ENCODE measurements around the gene C11orf68. TPM values are rescaled to one million over a fixed set of nuclear protein-coding genes. Genes with fewer than 3 reads are reported as not detected.

C11orf68 gene
- total and polyA plus RNA-seq, 10 of the 15 experiments (the other 5 are each of a cell fraction or from before 2014, with no cell fraction given) = 3.0 to 25.4 (median 16.7) TPM

GRCh38 chr11:65880844-65881421, 37.9 kb downstream of the C11orf68 start:
- peaks cover 4% of the 10 kb centered on the region for H3K79me2 ChIP-seq (ENCODE audit: control insufficient read depth, insufficient read depth, low read length)
- DNase-seq (ENCODE audit: low read depth, low spot score) (no peak), FAIRE-seq (no peak), ATAC-seq (no peak; the same call in 2 of the 3 replicates)
- no peak for TF ChIP-seq E2F4 (IDR thresholded peaks at IDR 0.05; ENCODE audit: low read depth, low read length)
- TF ChIP-seq POLR2A (IDR thresholded peaks at IDR 0.05; ENCODE audit: low read depth, low read length) = peak; percentile 43
- H3K36me3 ChIP-seq (ENCODE audit: control insufficient read depth in 2 of 2, insufficient read depth in 2 of 2, low read length in 1 of 2) = peaks cover 12 to 20% of the 10 kb centered on the region in 2 experiments; a peak in 3 of 4 replicates
- H3K9ac ChIP-seq (ENCODE audit: control insufficient read depth, insufficient read depth, low read length) = no peak overlapping the region; the same call in 1 of the 2 replicates
- no peak overlapping the region for H3K4me2 ChIP-seq (ENCODE audit: control insufficient read depth, insufficient read depth)
- H3K4me3 ChIP-seq = no peak overlapping the region
- no TSS peak for BruUV-seq (replicated peaks)
- 40% methylated on average over 7 of the region's 7 CpGs for WGBS (ENCODE audit: insufficient coverage, insufficient replicate concordance, low lambda C conversion rate, missing lambda C conversion rate)
- intact Hi-C loops (cut with micrococcal nuclease; ENCODE audit: unreplicated experiment) = no loop called here
- H4K20me1 ChIP-seq (ENCODE audit: control insufficient read depth, insufficient read depth) = no peaks in the 10 kb centered on the region
- H3K27me3 ChIP-seq (replicated peaks in 1 of 2; ENCODE audit: control insufficient read depth in 2 of 2, insufficient read depth in 2 of 2, low read length in 1 of 2) = no peaks in the 10 kb centered on the region
- peak overlapping the region; percentile 4; the same call in 1 of the 2 replicates for H3K27ac ChIP-seq (ENCODE audit: control insufficient read depth, insufficient read depth)
- no peaks in the 10 kb centered on the region for H3K9me3 ChIP-seq (replicated peaks; ENCODE audit: control insufficient read depth, insufficient read depth, low read length)
- RAD21 ChIA-PET (ENCODE audit: unreplicated experiment) = no interaction called here
- SMC1A ChIA-PET (ENCODE audit: uncharacterized antibody, unreplicated experiment) = no interaction called here
- POLR2A ChIA-PET = interaction anchor here (0.7 to 2.6 kb wide), 3 partner anchors 10 to 98 kb away, joined by 3 to 8 read pairs (median 3); partner anchors contain the start of gene CCDC85B
- in situ Hi-C loops (cut with MboI) = loop anchor here (5.0 kb wide), 1 partner anchor 106 kb away; no protein-coding TSS in a partner anchor
- H3K4me1 ChIP-seq (ENCODE audit: control insufficient read depth, insufficient read depth, low read length) = peaks cover 12% of the 10 kb centered on the region
- H2AFZ ChIP-seq (ENCODE audit: control insufficient read depth, low read depth, low read length) = no peak overlapping the region
- CTCF ChIA-PET = interaction anchor here (1.0 to 11.0 kb wide), 4 partner anchors 9 to 110 kb away, joined by 4 to 167 read pairs (median 5); partner anchors contain the start of gene CCDC85B

GRCh38 chr11:65880027-65880426, 38.8 kb downstream of the C11orf68 start:
- no peak for FAIRE-seq
- 79% methylated on average over 7 of the region's 7 CpGs for WGBS (ENCODE audit: insufficient coverage, insufficient replicate concordance, low lambda C conversion rate, missing lambda C conversion rate)
- Histone ChIP-seq H4K20me1 (ENCODE audit: control insufficient read depth, insufficient read depth) (no peaks in the 10 kb centered on the region), H3K27me3 (replicated peaks in 1 of 2; ENCODE audit: control insufficient read depth in 2 of 2, insufficient read depth in 2 of 2, low read length in 1 of 2) (no peaks in the 10 kb centered on the region), H3K4me1 (ENCODE audit: control insufficient read depth, insufficient read depth, low read length) (peaks cover 9% of the 10 kb centered on the region), H2AFZ (ENCODE audit: control insufficient read depth, low read depth, low read length) (no peak overlapping the region), H3K4me3 (no peak overlapping the region), H3K79me2 (ENCODE audit: control insufficient read depth, insufficient read depth, low read length) (peaks cover 3% of the 10 kb centered on the region), H3K36me3 (ENCODE audit: control insufficient read depth in 2 of 2, insufficient read depth in 2 of 2, low read length in 1 of 2) (peaks cover 9 to 14% of the 10 kb centered on the region in 2 experiments; a peak in 3 of 4 replicates), H3K4me2 (ENCODE audit: control insufficient read depth, insufficient read depth) (no peak overlapping the region), H3K27ac (ENCODE audit: control insufficient read depth, insufficient read depth) (no peak overlapping the region), H3K9ac (ENCODE audit: control insufficient read depth, insufficient read depth, low read length) (no peak overlapping the region), H3K9me3 (replicated peaks; ENCODE audit: control insufficient read depth, insufficient read depth, low read length) (no peaks in the 10 kb centered on the region)
- SMC1A ChIA-PET (ENCODE audit: uncharacterized antibody, unreplicated experiment) = no interaction called here
- RAD21 ChIA-PET (ENCODE audit: unreplicated experiment) = no interaction called here
- POLR2A ChIA-PET = interaction anchor here (0.7 to 2.6 kb wide), 2 partner anchors 11 to 97 kb away, joined by 3 to 8 read pairs; partner anchors contain the start of gene CCDC85B
- BruUV-seq (replicated peaks) = no TSS peak
- in situ Hi-C loops (cut with MboI) (loop anchor here (5.0 kb wide), 1 partner anchor 107 kb away; no protein-coding TSS in a partner anchor), intact Hi-C loops (cut with micrococcal nuclease; ENCODE audit: unreplicated experiment) (no loop called here)
- TF ChIP-seq TAF1 (IDR thresholded peaks at IDR 0.05; ENCODE audit: borderline replicate concordance, low read depth, low read length) (no peak), KLF5 (IDR thresholded peaks at IDR 0.05; ENCODE audit: partially characterized antibody) (no peak), CBX5 (IDR thresholded peaks at IDR 0.05; ENCODE audit: low read depth) (no peak), MXI1 (IDR thresholded peaks at IDR 0.05; ENCODE audit: low read depth, low read length) (no peak), HDAC6 (IDR thresholded peaks at IDR 0.05; ENCODE audit: unreplicated experiment) (no peak), ASH2L (IDR thresholded peaks at IDR 0.05; ENCODE audit: borderline replicate concordance, low read depth) (no peak), MTA3 (IDR thresholded peaks at IDR 0.05; ENCODE audit: borderline replicate concordance, low read length) (no peak), CBX3 (IDR thresholded peaks at IDR 0.05; ENCODE audit: borderline replicate concordance, low read depth) (no peak)
- CTCF ChIA-PET = interaction anchor here (1.7 kb wide), 1 partner anchor 20 kb away, joined by 9 read pairs; the partner anchor contains the start of gene MUS81
- DNase-seq (ENCODE audit: low read depth, low spot score) = no peak
- ATAC-seq = no peak

Data from GM12878 (cell line).